HG03039 (cell line): ENCODE data around the gene CLMN.
"Not testable (repeated sequence)": the region's sequence is repeated elsewhere in the genome, so short reads cannot be mapped to it uniquely, and the experiment has no call there.

ENCODE experiments used
- ATAC-seq: cut with Tn5 transposase; IDR thresholded peaks from one replicate; pipeline ENCODE4 v1.9.1; 2021; ENCODE audit warnings: mild to moderate bottlenecking, moderate library complexity; ENCODE audit not compliant: unreplicated experiment

The CLMN gene

GRCh38 chr14:95197551-95197950 is 122.2 kb downstream of the CLMN start:
- ATAC-seq: no peak

GRCh38 chr14:95196826-95197545 is 122.7 kb downstream of the CLMN start:
- no peak for ATAC-seq

GRCh38 chr14:95196268-95196667 is 123.4 kb downstream of the CLMN start:
- ATAC-seq: no peak

GRCh38 chr14:95195031-95195430 is 124.7 kb downstream of the CLMN start:
- ATAC-seq: no peak

- ATAC-seq: no peak
These were observed 126.6 kb downstream of the CLMN start for GRCh38 chr14:95193081-95193480.

GRCh38 chr14:95192311-95192710 is 127.4 kb downstream of the CLMN start:
- no peak for ATAC-seq

- no peak for ATAC-seq
These were observed 128.1 kb downstream of the CLMN start for GRCh38 chr14:95191445-95192199.

- ATAC-seq: no peak
These were observed 128.9 kb downstream of the CLMN start for GRCh38 chr14:95190857-95191256.

GRCh38 chr14:95190346-95190840 is 129.3 kb downstream of the CLMN start:
- ATAC-seq: no peak

- ATAC-seq: no peak
These were observed 130.2 kb downstream of the CLMN start for GRCh38 chr14:95189367-95190132.

GRCh38 chr14:95188380-95188779 is 131.3 kb downstream of the CLMN start:
- ATAC-seq: no peak

- ATAC-seq: no peak
These were observed 133.8 kb downstream of the CLMN start for GRCh38 chr14:95185767-95186392.

- no peak for ATAC-seq
These were observed 134.5 kb downstream of the CLMN start for GRCh38 chr14:95185033-95185766.

- ATAC-seq: no peak
These were observed 135.3 kb downstream of the CLMN start for GRCh38 chr14:95184413-95184790.

GRCh38 chr14:95183532-95184412 is 135.9 kb downstream of the CLMN start:
- ATAC-seq: no peak

- no peak for ATAC-seq
These were observed 136.6 kb downstream of the CLMN start for GRCh38 chr14:95183082-95183481.

GRCh38 chr14:95182379-95182778 is 137.3 kb downstream of the CLMN start:
- ATAC-seq: no peak

- ATAC-seq: no peak
These were observed 138.6 kb downstream of the CLMN start for GRCh38 chr14:95180966-95181741.

- ATAC-seq: not testable (repeated sequence)
These were observed 144.0 kb downstream of the CLMN start for GRCh38 chr14:95175670-95176069.
